Activated CD4-positive, alpha-beta T cell treated with anti-CD3 and anti-CD28 coated beads, Interleukin-2, amount 50 U/mL, for 4 hours (primary cell): Measurements from ENCODE around the gene UNC5B.

Source experiments
- DNase-seq, 2 experiments: peaks; one replicate each; pipeline ENCODE4 v3.0.0-alpha.2; 2020

The UNC5B gene

GRCh38 chr10:71348850-71349249, 136.5 kb downstream of the UNC5B start:
- no peak for DNase-seq

GRCh38 chr10:71349406-71349805, 137.0 kb downstream of the UNC5B start:
- no peak for DNase-seq

- no peak for DNase-seq
Observed at GRCh38 chr10:71351087-71351486, 138.7 kb downstream of the UNC5B start.

- DNase-seq: no peak
Observed at GRCh38 chr10:71351628-71352319, 139.4 kb downstream of the UNC5B start.
